Measurements from ENCODE around the gene GPC5. TPM values are rescaled to one million over a fixed set of nuclear protein-coding genes. Genes with fewer than 3 reads are reported as not detected.

The GPC5 gene
- total RNA-seq, 1 experiment from 2014 or later: 0.15 TPM

DNA sequence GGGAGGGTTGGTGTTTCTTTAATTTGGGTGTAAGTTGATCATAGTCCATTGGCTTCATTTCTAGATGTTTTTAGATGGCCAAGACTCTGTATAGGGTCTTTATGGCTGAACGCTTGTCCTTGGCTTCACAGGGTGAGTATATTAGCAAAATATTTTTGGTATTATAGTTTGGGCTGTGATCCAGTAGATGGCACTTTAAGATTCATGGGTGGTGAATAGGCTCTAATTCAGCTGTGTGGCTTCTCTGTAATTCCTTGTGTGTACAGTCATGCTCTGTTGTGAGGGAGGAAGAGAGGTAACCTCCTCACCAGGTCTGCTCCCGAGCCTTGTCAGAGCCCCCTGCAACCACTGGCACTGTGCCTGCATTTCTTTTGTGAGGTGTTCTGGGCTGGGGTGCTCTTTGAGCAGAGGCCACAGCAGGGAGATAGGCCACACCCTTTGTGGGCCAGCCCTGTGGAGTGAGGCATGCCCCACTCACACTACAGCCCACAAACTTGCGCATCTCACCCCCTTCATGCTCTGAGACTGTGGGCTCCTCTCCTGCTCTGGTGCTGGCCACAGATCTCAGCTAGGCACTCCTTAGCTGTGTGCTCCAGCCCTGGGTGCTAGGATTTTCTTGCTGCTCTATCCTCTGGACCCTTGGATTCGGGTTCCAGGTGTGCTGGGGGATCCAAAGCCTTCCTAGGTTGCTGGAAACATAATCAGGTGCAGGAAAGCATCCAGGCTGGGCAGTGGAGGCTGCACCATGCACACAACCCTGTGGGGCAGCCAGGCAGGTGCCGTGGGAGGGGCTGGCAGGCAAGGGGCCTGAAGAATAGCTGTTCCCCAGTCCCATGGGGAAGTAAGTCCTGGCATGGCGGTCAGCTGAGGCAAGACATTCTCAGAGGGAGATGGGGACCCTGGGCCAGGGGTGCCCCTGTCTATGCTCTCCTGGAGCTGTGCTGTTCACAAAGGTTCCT lies 193.9 kb downstream of the GPC5 start:
- Mint-ChIP-seq H3K9me3 (peaks cover 0 to 2% of the 10 kb centered on the region in 2 experiments; a peak in 1 of 5 replicates), H3K36me3 (ENCODE audit: insufficient read depth in 1 of 3, low read depth in 3 of 3) (no peaks in the 10 kb centered on the region), H3K27ac (no peak overlapping the region), H3K4me3 (no peak overlapping the region), H3K4me1 (no peaks in the 10 kb centered on the region), H3K27me3 (ENCODE audit: low read depth) (peaks cover 5% of the 10 kb centered on the region; the same call in 1 of the 2 replicates)
- Histone ChIP-seq H3K9me3 (ENCODE audit: control insufficient read depth, low read depth, low read length) (no peaks in the 10 kb centered on the region), H3T11ph (ENCODE audit: low read length) (no peak overlapping the region), H4K5ac (ENCODE audit: insufficient read length, low read depth, low read length) (no peak overlapping the region), H3K79me2 (ENCODE audit: insufficient read depth, low read length) (no peaks in the 10 kb centered on the region), H3K4ac (ENCODE audit: low read depth, low read length) (no peak overlapping the region), H2BK5ac (ENCODE audit: insufficient read length, low read length) (no peak overlapping the region), H3K27me3 (ENCODE audit: insufficient read depth, low read length) (no peaks in the 10 kb centered on the region), H3K23ac (ENCODE audit: insufficient read length, low read depth, low read length) (no peak overlapping the region), H4K20me1 (ENCODE audit: control insufficient read depth, insufficient read depth, insufficient read length) (no peaks in the 10 kb centered on the region), H3K79me1 (ENCODE audit: insufficient read depth, low read depth, low read length, poor library complexity, severe bottlenecking) (no peaks in the 10 kb centered on the region), H3K4me1 (ENCODE audit: insufficient read depth, low read length) (no peaks in the 10 kb centered on the region), H3K14ac (ENCODE audit: insufficient read depth, low read length) (no peak overlapping the region; the same call in 1 of the 2 replicates), H4K8ac (replicated peaks; ENCODE audit: insufficient read length, low read depth, low read length) (no peak overlapping the region), H3K18ac (ENCODE audit: insufficient read length, low read depth, low read length) (no peak overlapping the region), H2AK5ac (ENCODE audit: insufficient read length, low read length) (no peak overlapping the region), H2AFZ (ENCODE audit: low read length) (no peak overlapping the region), H3K27ac (ENCODE audit: insufficient read length, low read depth, low read length) (no peak overlapping the region), H2BK20ac (ENCODE audit: low read depth, low read length, poor library complexity, severe bottlenecking) (no peak overlapping the region), H2BK12ac (ENCODE audit: insufficient read length, low read depth, low read length) (no peak overlapping the region), H2BK120ac (ENCODE audit: low read depth, low read length, poor library complexity, severe bottlenecking) (no peak overlapping the region), H4K91ac (ENCODE audit: insufficient read length, low read depth, low read length) (no peak overlapping the region), H2BK15ac (ENCODE audit: low read depth, low read length) (no peak overlapping the region), H3K23me2 (ENCODE audit: insufficient read length, low read depth, low read length, poor library complexity, severe bottlenecking) (no peaks in the 10 kb centered on the region), H3K9ac (ENCODE audit: extremely low read depth, insufficient read length, low read length) (no peak overlapping the region), H3K56ac (ENCODE audit: insufficient read length, low read depth, low read length) (no peak overlapping the region), H3K4me2 (ENCODE audit: insufficient read depth, insufficient read length, low read length) (no peak overlapping the region)
- WGBS (ENCODE audit: extremely low coverage, insufficient read length, low lambda C conversion rate): no CpG with 5 or more reads among the region's 6 CpGs
- DNase-seq: no peak
- TF ChIP-seq, protein P1, sequence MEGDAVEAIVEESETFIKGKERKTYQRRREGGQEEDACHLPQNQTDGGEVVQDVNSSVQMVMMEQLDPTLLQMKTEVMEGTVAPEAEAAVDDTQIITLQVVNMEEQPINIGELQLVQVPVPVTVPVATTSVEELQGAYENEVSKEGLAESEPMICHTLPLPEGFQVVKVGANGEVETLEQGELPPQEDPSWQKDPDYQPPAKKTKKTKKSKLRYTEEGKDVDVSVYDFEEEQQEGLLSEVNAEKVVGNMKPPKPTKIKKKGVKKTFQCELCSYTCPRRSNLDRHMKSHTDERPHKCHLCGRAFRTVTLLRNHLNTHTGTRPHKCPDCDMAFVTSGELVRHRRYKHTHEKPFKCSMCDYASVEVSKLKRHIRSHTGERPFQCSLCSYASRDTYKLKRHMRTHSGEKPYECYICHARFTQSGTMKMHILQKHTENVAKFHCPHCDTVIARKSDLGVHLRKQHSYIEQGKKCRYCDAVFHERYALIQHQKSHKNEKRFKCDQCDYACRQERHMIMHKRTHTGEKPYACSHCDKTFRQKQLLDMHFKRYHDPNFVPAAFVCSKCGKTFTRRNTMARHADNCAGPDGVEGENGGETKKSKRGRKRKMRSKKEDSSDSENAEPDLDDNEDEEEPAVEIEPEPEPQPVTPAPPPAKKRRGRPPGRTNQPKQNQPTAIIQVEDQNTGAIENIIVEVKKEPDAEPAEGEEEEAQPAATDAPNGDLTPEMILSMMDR (conservative IDR thresholded peaks at IDR 0.05): no peak

All from H9 (cell line).